ENCODE data around the gene XPR1.

The XPR1 gene

GRCh38 chr1:180896161-180896560 lies 264.3 kb downstream of the XPR1 start:
- no peak for DNase-seq

GRCh38 chr1:180898441-180899219 lies 266.8 kb downstream of the XPR1 start:
- DNase-seq, result no peak

GRCh38 chr1:180899262-180899661 lies 267.4 kb downstream of the XPR1 start:
- no peak for DNase-seq

GRCh38 chr1:180901076-180901990 lies 269.5 kb downstream of the XPR1 start:
- DNase-seq, result no peak

- no peak for DNase-seq
Measured at GRCh38 chr1:180902541-180902940, 270.7 kb downstream of the XPR1 start.

- no peak for DNase-seq
Measured at GRCh38 chr1:180905927-180906326, 274.1 kb downstream of the XPR1 start.

- no peak for DNase-seq
Measured at GRCh38 chr1:180906511-180906910, 274.7 kb downstream of the XPR1 start.

GRCh38 chr1:180907313-180908055 lies 275.7 kb downstream of the XPR1 start:
- no peak for DNase-seq

- no peak for DNase-seq
Measured at GRCh38 chr1:180908074-180908765, 276.4 kb downstream of the XPR1 start.

GRCh38 chr1:180909005-180909414 lies 277.2 kb downstream of the XPR1 start:
- DNase-seq, result no peak

- no peak for DNase-seq
Measured at GRCh38 chr1:180909462-180909976, 277.7 kb downstream of the XPR1 start.

GRCh38 chr1:180911640-180912191 lies 279.9 kb downstream of the XPR1 start:
- DNase-seq, result no peak

- no peak for DNase-seq
Measured at GRCh38 chr1:180912211-180912800, 280.5 kb downstream of the XPR1 start.

GRCh38 chr1:180912801-180913565 lies 281.2 kb downstream of the XPR1 start, which contains the start of gene KIAA1614:
TSS of gene KIAA1614 (plus strand) at chr1:180912897. CDS start at chr1:180913244, 347 bp downstream.
- peak; percentile 35 for DNase-seq

GRCh38 chr1:180915426-180915965 lies 283.7 kb downstream of the XPR1 start:
- peak; percentile 28 for DNase-seq

- DNase-seq, result no peak
Measured at GRCh38 chr1:180916012-180916770, 284.4 kb downstream of the XPR1 start.

GRCh38 chr1:180916771-180917170 lies 284.9 kb downstream of the XPR1 start:
- no peak for DNase-seq

- peak; percentile 33 for DNase-seq
Measured at GRCh38 chr1:180917306-180918065, 285.7 kb downstream of the XPR1 start.

- DNase-seq, result no peak
Measured at GRCh38 chr1:180918519-180918918, 286.7 kb downstream of the XPR1 start.
